Measurements from ENCODE around the gene LRRC32. TPM values are rescaled to one million over a fixed set of nuclear protein-coding genes. Genes with fewer than 3 reads are reported as not detected.

The LRRC32 gene
- total RNA-seq, 1 donor from 2014 or later = 6.8 TPM

DNA sequence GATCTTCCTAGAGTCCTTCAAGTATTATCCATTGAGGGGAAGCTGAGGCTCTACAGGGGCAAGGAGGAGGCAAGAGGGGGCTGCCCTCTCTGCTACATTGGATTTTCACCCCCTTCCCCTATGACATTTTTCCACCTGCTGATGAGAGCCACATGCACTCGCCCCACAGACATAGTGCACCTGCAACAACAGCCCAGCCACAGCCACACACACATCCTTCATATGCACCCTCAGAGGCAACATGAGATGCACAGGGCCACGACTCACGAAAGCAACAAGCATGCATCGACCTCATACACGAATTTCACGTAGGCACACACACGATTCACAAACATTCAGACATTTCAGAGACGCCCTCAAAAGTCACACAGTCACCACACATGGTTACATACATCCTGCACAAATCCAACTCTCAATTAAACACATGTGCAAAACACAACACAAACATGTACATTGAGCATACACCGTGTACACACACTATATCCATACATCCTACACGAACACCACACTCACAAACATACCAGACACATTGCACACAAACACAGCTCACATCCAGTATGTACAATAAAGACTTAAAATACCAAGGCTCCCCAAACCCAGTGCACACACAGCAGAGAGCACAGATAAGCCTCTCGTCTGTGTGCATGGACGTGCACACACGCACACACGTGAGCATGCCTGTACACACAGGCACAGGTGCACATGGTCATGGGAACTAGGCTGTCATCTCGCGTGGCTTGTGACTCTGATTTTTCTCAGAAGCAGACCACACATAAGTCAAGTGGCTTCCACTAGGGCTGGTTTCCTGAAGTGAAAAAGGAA lies 6.3 kb upstream of the LRRC32 start:
- Histone ChIP-seq H3K4me3 (ENCODE audit: low read depth, low read length) (no peak overlapping the region), H3K36me3 (ENCODE audit: control insufficient read depth, insufficient read depth, low read length) (no peaks in the 10 kb centered on the region), H3K27me3 (ENCODE audit: control insufficient read depth, insufficient read depth, low read length) (peaks cover 15% of the 10 kb centered on the region)
- no peak for DNase-seq (ENCODE audit: low read depth)
- TF ChIP-seq, protein P1, sequence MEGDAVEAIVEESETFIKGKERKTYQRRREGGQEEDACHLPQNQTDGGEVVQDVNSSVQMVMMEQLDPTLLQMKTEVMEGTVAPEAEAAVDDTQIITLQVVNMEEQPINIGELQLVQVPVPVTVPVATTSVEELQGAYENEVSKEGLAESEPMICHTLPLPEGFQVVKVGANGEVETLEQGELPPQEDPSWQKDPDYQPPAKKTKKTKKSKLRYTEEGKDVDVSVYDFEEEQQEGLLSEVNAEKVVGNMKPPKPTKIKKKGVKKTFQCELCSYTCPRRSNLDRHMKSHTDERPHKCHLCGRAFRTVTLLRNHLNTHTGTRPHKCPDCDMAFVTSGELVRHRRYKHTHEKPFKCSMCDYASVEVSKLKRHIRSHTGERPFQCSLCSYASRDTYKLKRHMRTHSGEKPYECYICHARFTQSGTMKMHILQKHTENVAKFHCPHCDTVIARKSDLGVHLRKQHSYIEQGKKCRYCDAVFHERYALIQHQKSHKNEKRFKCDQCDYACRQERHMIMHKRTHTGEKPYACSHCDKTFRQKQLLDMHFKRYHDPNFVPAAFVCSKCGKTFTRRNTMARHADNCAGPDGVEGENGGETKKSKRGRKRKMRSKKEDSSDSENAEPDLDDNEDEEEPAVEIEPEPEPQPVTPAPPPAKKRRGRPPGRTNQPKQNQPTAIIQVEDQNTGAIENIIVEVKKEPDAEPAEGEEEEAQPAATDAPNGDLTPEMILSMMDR (IDR thresholded peaks at IDR 0.05; ENCODE audit: insufficient read depth, low read length, poor library complexity, severe bottlenecking) = no peak

DNA sequence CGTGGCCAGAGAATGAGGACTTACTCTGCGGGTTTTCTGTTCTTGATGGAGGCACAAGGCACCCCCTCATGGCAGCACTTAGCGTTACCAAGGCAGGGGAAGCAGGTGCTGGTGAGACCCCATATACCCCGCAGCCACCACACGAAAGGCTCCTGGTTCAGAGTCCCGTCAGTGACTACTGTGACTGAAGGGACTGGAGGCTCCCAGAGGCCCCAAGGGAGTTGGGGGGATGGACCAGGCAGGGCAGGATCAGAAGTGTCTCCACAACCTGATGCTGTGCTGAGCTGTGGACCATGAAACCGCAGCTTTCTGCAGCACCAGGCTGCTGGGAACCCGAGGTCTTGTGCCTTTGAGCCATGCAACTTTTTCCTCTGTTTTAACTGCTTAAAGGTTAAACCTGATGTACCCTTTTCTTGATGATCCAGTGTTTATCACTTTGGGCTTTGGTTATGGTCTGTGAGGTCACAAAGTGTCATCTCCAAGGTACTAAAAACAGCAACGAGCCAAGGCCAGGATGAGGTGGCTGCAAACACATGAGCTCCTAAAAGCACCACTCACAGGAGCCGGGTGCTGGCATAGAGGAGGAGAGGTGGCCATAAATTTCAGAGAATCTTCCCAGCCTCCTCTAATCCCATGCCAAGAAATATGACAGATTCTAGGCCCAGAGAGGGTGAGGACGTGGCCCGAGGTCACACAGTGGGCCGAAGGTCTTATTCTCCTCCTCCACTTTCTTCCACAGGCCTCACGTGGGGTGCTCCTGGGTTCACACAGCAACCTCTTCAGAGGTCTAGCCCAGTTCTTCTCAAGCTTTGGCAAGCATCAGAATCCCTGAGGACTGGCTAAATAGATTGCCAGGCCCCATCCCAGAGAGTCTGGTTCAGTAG lies 4.2 kb upstream of the LRRC32 start:
- Histone ChIP-seq H3K36me3 (ENCODE audit: control insufficient read depth, insufficient read depth, low read length) (no peaks in the 10 kb centered on the region), H3K4me3 (ENCODE audit: low read depth, low read length) (no peak overlapping the region), H3K27me3 (ENCODE audit: control insufficient read depth, insufficient read depth, low read length) (peaks cover 3% of the 10 kb centered on the region)
- TF ChIP-seq, protein P1 (IDR thresholded peaks at IDR 0.05; ENCODE audit: insufficient read depth, low read length, poor library complexity, severe bottlenecking) = no peak
- DNase-seq (ENCODE audit: low read depth) = peak; percentile 19

DNA sequence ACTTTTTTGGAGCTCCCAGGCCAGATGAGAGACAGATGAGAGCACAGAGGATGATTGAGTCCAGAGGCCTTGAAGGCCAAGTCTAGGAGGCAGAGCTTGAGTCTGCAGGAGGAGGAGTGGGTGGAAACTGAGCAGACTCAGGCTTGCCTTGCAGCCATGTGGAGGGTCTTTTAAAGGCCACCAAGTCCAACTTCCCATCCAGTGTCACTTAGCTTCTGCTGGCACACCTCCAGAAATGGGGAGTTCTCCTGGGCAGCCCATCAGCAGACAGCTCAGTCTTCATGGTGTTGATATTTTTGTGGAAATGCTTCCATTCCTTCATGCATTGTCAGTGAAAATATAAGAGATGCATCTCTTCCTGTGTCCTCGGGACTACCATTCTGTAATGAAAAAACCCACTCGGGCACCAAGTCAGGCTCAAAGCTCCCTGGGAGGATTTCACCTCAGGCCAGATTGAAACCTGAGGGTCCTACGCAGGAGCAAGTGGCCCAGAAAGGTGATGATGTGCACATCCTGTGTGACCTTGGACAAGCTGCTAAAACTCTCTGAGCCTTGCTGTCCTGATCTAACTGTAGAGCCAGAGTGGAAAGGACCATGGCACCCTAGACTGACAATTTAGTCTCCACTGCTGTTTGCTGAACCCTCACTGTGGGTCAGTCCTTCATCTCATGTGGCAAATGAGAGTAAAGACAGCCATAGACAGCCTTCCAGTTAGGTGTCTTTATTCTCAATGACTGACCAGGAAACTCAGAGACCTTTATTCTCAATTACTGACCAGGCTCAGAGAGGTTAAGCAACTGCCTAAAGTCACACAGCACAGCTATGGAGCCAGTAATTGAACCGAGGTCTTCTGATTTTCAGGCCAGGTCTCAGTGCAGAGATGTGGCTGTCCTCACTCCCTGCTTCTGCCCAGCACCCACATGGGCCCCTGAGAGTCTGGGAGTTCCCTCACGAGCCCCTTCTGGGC lies 2.9 kb upstream of the LRRC32 start:
- TF ChIP-seq, protein P1 (IDR thresholded peaks at IDR 0.05; ENCODE audit: insufficient read depth, low read length, poor library complexity, severe bottlenecking) = no peak
- Histone ChIP-seq H3K36me3 (ENCODE audit: control insufficient read depth, insufficient read depth, low read length) (no peaks in the 10 kb centered on the region), H3K27me3 (ENCODE audit: control insufficient read depth, insufficient read depth, low read length) (peaks cover 3% of the 10 kb centered on the region), H3K4me3 (ENCODE audit: low read depth, low read length) (no peak overlapping the region)
- DNase-seq (ENCODE audit: low read depth) = no peak

DNA sequence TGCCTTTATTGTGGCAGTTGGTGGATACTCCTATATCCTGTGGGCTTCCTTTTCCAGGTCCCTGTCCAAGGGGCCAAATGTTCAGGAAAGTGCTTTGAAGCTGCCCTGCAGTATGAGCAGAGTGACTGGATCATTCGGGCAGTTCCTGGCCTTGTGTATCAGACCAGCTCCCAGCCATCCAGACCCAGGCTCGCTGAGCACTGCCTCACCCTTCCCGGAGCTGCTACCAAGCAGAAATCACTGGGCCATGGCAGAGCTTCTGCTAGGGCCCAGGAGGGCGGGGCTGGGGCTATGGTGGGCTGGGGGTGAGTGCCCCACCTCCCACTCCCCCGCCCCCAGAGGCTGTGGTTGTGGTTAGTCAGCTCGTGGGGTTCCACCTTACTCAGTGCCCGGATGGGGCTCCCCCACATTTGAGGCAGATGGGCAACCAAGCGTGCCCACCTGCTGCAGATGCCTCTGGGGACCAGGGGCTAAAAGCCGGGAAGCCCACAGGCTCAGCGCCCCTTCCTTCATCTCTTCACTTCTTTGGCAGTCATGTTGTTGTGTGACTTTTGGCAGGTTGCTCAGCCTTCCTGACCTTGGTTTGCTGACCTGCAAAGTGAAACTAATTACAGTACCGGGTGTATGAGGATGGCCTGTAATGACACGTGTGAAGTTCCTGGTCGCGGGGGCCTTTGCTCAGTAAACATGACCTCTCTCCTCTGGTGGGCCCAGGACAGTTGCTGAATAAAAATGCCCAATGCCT lies 2.1 kb upstream of the LRRC32 start:
- DNase-seq (ENCODE audit: low read depth) = peak; percentile 23
- TF ChIP-seq, protein P1 (IDR thresholded peaks at IDR 0.05; ENCODE audit: insufficient read depth, low read length, poor library complexity, severe bottlenecking) = no peak
- Histone ChIP-seq H3K4me3 (ENCODE audit: low read depth, low read length) (no peak overlapping the region), H3K27me3 (ENCODE audit: control insufficient read depth, insufficient read depth, low read length) (no peaks in the 10 kb centered on the region), H3K36me3 (ENCODE audit: control insufficient read depth, insufficient read depth, low read length) (no peaks in the 10 kb centered on the region)
